ENCODE results near the gene SNX22.

The SNX22 gene

DNA sequence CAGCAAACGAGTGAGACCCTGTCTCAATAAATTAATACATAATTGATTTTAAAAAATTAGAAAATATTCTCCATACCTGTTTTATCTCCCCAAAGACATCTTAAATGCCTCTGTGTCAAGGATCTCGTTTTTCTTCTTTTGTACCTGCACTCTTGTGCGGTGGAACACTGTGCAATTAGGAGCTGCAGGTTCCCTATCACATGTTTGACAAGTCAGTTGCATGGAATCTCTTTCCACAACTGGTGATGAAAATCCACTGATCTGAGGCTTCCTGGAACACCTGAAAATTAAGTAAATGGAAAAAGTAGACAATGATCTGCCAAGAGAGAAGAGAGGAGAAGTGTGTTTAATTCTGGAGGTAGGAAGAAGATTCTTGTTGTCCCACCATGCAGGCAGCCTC is 3.0 kb upstream of the SNX22 start:
- DNase-seq (ENCODE audit: low read depth) = no peak
- no peak overlapping the region for H3K4me3 ChIP-seq (replicated peaks; ENCODE audit: low read depth, low read length)
- TF ChIP-seq, protein P1, sequence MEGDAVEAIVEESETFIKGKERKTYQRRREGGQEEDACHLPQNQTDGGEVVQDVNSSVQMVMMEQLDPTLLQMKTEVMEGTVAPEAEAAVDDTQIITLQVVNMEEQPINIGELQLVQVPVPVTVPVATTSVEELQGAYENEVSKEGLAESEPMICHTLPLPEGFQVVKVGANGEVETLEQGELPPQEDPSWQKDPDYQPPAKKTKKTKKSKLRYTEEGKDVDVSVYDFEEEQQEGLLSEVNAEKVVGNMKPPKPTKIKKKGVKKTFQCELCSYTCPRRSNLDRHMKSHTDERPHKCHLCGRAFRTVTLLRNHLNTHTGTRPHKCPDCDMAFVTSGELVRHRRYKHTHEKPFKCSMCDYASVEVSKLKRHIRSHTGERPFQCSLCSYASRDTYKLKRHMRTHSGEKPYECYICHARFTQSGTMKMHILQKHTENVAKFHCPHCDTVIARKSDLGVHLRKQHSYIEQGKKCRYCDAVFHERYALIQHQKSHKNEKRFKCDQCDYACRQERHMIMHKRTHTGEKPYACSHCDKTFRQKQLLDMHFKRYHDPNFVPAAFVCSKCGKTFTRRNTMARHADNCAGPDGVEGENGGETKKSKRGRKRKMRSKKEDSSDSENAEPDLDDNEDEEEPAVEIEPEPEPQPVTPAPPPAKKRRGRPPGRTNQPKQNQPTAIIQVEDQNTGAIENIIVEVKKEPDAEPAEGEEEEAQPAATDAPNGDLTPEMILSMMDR (IDR thresholded peaks at IDR 0.05; ENCODE audit: low read length, missing control alignments) = no peak

DNA sequence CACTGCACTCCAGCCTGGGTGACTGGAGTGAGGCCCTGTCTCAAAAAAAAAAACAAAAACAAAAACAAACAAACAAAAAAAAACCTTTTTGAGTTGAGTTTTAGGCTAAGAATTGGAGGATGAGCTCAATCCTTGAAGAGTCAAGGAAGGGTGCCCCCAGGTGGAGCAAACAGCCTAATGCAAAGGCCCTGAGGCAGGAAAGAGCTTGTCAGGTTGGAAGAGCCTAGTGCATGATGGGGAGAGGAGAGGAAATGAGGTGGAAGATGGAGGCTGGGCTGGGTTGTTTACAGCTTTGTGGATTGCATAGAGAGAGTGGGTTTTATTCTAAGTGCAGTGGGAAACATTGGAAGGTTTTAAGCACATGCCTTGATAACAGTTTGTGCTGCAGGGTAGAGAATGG is 2.1 kb upstream of the SNX22 start:
- TF ChIP-seq, protein P1 (IDR thresholded peaks at IDR 0.05; ENCODE audit: low read length, missing control alignments) = peak; percentile 12
- no peak overlapping the region for H3K4me3 ChIP-seq (replicated peaks; ENCODE audit: low read depth, low read length)
- no peak for DNase-seq (ENCODE audit: low read depth)

DNA sequence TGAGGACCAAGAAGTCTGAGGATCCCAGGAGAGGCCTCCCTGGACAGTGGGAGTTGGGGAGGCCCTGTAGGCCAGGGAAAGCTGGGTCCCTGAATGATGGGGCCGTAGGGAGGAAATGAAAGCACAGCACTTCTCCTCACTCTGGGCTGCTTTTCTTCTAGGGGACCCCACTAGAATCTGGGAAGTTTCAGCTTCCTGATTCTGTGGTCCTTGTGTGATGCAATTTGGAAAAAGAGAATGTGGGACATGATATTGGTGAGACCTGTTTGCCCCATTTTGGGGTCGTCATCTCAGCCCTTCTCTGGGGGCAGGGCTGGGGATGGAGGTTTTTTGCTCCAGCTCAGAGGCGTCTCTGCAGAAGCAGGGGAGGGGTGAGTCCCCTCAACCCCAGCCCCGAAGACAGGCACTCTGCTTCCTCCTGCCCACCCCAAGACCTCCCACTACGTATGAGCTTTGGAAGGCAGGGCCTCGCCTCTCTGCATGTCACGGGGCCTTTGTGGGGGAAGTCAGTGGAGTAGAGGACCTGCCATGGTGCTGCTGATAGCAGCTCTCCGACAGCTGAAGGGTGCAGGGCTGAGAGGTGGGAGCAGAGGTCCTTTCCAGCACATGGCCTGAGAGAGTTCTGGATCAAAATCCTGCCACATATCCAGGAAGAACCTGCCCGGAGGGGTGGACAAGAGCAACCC is 1.5 kb upstream of the SNX22 start:
- H3K4me3 ChIP-seq (replicated peaks; ENCODE audit: low read depth, low read length) = no peak overlapping the region
- TF ChIP-seq, protein P1 (IDR thresholded peaks at IDR 0.05; ENCODE audit: low read length, missing control alignments) = no peak
- no peak for DNase-seq (ENCODE audit: low read depth)

DNA sequence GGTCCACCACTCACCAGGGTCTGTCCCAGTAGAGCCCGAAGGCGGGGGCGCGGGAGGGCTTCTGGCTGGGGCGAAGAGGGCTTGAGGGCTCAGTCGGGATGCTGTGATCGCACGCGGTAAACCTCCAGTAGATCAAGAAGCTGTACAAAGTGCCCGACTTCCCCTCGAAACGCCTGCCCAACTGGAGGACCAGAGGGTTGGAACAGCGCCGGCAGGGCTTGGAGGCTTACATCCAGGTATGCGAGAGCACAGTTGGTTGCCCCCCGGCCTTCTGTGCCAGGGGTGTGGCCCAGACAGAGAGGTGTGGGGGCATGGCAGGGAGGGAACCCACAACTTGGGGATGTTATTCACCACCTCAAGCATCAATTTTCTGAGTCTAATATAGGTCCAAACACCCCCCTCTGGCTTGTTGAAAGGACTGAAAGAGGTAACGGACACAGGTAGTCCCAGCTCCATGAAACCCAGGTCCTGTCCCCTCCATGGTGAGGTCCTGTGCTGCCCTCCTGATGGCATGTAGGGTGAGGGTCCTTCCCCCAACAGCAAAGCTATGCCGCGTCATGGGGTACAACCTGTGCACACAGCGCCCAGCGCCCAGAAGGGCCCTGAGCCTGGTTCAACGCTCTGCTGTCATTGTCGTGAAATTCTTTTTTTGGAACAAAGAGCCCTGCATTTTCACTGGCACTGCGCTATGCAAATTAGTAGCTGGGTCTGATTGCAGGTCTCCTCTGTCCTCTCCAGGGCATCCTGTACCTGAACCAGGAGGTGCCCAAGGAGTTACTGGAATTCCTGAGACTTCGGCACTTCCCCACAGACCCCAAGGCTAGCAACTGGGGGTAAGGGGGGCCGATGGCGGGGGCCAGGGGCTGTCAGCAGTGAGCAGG is 1.2 kb downstream of the SNX22 start:
- no peak for DNase-seq (ENCODE audit: low read depth)
- no peak overlapping the region for H3K4me3 ChIP-seq (replicated peaks; ENCODE audit: low read depth, low read length)
- TF ChIP-seq, protein P1 (IDR thresholded peaks at IDR 0.05; ENCODE audit: low read length, missing control alignments) = no peak

DNA sequence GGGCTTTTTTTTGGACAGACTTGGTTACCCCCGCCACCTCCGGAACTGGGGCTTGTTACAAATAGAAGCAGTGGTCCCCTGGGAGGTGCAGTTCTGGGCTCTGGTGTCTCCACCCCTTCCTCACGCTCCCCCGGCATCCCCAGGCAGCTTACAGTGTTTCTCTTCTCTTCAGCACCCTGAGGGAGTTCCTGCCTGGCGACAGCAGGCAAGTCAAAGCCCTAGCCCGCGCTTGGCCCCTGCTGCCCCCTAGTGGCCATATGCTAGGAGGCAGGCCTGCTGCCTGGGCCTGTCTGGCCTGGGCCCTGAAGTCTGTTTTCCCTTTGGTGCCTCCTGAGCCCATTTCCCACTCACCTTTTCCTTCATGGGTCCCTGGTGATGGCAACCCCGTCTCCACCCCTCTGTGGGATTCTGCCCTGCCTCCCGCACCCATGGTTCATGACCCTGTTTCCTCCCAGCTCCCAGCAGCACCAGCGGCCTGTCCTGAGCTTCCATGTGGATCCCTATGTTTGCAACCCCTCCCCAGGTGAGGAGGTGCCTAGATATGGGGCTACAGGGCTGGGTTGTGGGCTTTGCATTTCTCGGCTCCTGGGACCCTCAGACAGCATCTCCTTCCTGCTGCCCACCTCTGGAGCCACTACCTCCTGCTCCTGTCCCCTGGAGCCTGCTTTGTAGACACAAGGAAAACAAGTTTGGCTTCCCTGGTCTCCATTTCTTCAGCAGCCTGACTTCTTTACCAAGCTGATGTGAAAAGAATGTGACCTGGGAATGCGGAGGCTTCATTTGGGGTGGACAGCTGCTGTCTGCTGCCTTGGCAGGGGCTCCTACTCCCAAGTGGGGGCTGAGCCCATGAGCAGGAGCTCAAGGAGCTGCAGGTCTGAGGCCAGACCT is 2.2 kb downstream of the SNX22 start:
- TF ChIP-seq, protein P1 (IDR thresholded peaks at IDR 0.05; ENCODE audit: low read length, missing control alignments) = peak; percentile 98
- DNase-seq (ENCODE audit: low read depth) = peak; percentile 87
- H3K4me3 ChIP-seq (replicated peaks; ENCODE audit: low read depth, low read length) = no peak overlapping the region

DNA sequence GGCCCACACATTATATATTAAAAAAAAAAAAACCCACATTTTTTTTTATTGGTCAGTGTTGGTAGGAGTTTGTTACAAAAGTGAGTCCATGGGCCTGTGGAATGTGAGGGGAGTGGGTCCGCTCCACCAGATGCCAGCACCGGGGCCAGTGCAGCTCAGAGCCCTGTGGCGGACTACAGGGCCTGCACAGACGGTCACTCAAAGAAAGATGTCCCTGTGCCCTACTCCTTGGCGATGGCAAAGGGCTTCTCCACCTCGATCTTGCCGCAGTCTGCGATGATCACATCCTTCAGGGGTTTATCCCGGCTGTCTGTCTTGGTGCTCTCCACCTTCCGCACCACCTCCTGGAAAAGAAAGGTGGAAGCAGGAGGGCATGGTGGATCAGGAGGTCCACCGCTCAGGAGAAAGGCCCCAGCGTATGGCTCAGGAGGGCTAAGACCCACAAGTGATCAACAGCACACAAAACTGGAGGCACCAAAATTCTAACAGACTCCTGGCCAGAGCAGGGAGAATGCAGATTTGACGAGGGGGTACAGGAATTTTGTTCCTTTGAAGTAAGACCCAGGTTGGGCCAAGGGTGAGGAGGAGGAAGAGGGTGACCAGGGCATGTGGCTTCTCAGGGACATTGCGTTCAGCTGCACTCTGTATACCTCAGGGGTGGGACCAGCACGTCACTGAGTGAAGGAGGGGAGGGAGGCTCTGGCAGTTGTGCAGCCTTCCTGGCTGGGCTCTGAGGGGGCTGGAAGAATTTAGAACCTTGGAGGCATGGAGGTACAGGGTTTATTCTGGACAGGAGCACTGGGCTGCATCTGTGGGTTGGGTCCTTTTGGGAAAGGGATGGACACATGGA is 4.5 kb downstream of the SNX22 start:
- TF ChIP-seq, protein P1 (IDR thresholded peaks at IDR 0.05; ENCODE audit: low read length, missing control alignments) = no peak
- no peak for DNase-seq (ENCODE audit: low read depth)
- H3K4me3 ChIP-seq (replicated peaks; ENCODE audit: low read depth, low read length) = no peak overlapping the region
